ENCODE data around the gene DBR1.

DNA sequence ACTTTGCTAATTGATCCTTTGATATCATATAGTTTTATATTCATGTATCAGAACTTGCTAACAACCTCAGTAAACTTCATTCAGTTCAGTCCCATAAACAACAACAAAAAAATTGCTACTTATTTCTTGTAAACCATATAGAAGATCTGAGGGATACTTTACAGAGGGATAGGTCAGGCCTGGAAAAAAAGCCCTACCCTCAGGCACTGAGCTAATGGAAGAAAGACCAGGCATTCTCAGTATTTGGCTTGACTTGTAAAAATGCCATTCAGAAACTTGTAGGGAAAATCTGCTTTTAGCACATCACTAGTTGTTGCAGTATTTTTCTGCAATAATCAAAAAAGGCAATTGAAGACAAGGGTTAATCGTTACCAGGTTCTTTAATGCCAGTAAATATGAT, 45.5 kb upstream of the DBR1 start:
- TF ChIP-seq CTCF (IDR thresholded peaks at IDR 0.05; ENCODE audit: low read length) (no peak), EZH2phosphoT487 (IDR thresholded peaks at IDR 0.05; ENCODE audit: low read length) (no peak), EZH2 (optimal IDR thresholded peaks at IDR 0.05; ENCODE audit: low read depth, low read length) (no peak)
